HepG2 (cell line): Measurements from ENCODE around the gene BMP8A. TPM values are rescaled to one million over a fixed set of nuclear protein-coding genes. Genes with fewer than 3 reads are reported as not detected.

Source experiments
- ATAC-seq: fragments of 200-7000 bp; cut with Tn5 transposase; 3 replicates; pipeline ENCODE4 v1.9.1; 2020; ENCODE audit warnings: mild to moderate bottlenecking, moderate library complexity
- BruUV-seq: library from RNA; stranded (reverse); fragments of 400-500 nt; replicated peaks from 2 replicates; lab custom pipeline; 2021; lab: Mats Ljungman, UMichigan
- CTCF ChIA-PET: fragments of 300-600 bp; formaldehyde crosslinking; extraction: SDS; loops from one replicate; lab custom pipeline; 2021; ENCODE audit warnings: low total read pairs, inconsistent platforms, low intra/inter-chr PET ratio; lab: Yijun Ruan, JAX
- POLR2A ChIA-PET: fragments of 350-600 bp; sonication (Branson Sonifier 250); formaldehyde crosslinking; loops from one replicate; lab custom pipeline; 2020; ENCODE audit warnings: antibody characterized with exemption, inconsistent platforms; lab: Yijun Ruan, JAX
- DNase-seq: peaks from one replicate; pipeline ENCODE4 v3.0.0-alpha.2; 2015; ENCODE audit warnings: low spot score
- FAIRE-seq: peaks from 3 replicates; lab custom pipeline; 2011; peaks lifted over from hg19 to GRCh38; lab: Jason Lieb, UNC
- H2AFZ ChIP-seq: one replicate; pipeline ENCODE4 v1.6.1; 2011; ENCODE audit warnings: low read length, inconsistent platforms
- H3K27ac ChIP-seq: fragments of 300-600 bp; 3 replicates; pipeline ENCODE4 v1.8.0; 2011; ENCODE audit warnings: mixed run types, mild to moderate bottlenecking, mixed read lengths, low read length, inconsistent platforms; ENCODE audit not compliant: insufficient read depth; ENCODE audit errors: extremely low read length
- H3K27me3 ChIP-seq, 2 experiments: fragments of 200-600 bp in 1 of 2; 2 replicates in 1 of 2; 3 replicates in 1 of 2; pipeline versions ENCODE4 v1.6.0 to v1.8.0; 2011; ENCODE audit warnings: low read length in 2 of 2, mild to moderate bottlenecking in 2 of 2, moderate library complexity in 2 of 2, inconsistent platforms in 1 of 2; ENCODE audit not compliant: insufficient read depth in 2 of 2, control insufficient read depth in 1 of 2
- H3K36me3 ChIP-seq, 2 experiments: fragments of 200-600 bp in 1 of 2; replicated peaks in 1 of 2; 2 replicates in 1 of 2; 3 replicates in 1 of 2; pipeline versions ENCODE4 v1.5.1 to v1.8.0; 2011; ENCODE audit warnings: low read length in 2 of 2, inconsistent platforms in 1 of 2; ENCODE audit not compliant: insufficient read depth in 2 of 2, control insufficient read depth in 1 of 2
- H3K4me1 ChIP-seq: 2 replicates; pipeline ENCODE4 v1.5.1; 2012; ENCODE audit warnings: low read length, inconsistent platforms; ENCODE audit not compliant: insufficient read depth
- H3K4me2 ChIP-seq: 2 replicates; pipeline ENCODE4 v1.6.0; 2011; ENCODE audit warnings: low read depth, low read length, inconsistent platforms
- H3K4me3 ChIP-seq, 3 experiments: fragments of 200-600 bp in 1 of 3; sonication (generic), shearing (Covaris generic) in 1 of 3; replicated peaks in 1 of 3; 2 replicates each; pipeline ENCODE4 v1.5.1; 2011 to 2016; ENCODE audit warnings: low read length in 3 of 3, inconsistent platforms in 2 of 3, low read depth in 2 of 3, mild to moderate bottlenecking in 2 of 3, control low read depth in 1 of 3, mixed read lengths in 1 of 3; ENCODE audit not compliant: insufficient read depth in 1 of 3
- H3K79me2 ChIP-seq: one replicate; pipeline ENCODE4 v1.6.1; 2011; ENCODE audit warnings: low read length, inconsistent platforms; ENCODE audit not compliant: insufficient read depth
- H3K9ac ChIP-seq: 2 replicates; pipeline ENCODE4 v1.6.0; 2011; ENCODE audit warnings: mild to moderate bottlenecking, low read depth, low read length, inconsistent platforms; ENCODE audit not compliant: insufficient read depth
- H3K9me3 ChIP-seq: 2 replicates; pipeline ENCODE4 v1.5.1; 2012; ENCODE audit warnings: mild to moderate bottlenecking, low read length
- H4K20me1 ChIP-seq: 2 replicates; pipeline ENCODE4 v1.6.0; 2011; ENCODE audit warnings: inconsistent platforms, mild to moderate bottlenecking, low read length, moderate library complexity; ENCODE audit not compliant: insufficient read depth
- ELF1 ChIP-seq: sonication (generic); formaldehyde crosslinking; IDR thresholded peaks from 2 replicates; pipeline ENCODE4 v1.4.0; 2020; ENCODE audit warnings: missing genetic modification reagents
- HMGXB3 ChIP-seq: sonication (generic); formaldehyde crosslinking; IDR thresholded peaks from 2 replicates; pipeline ENCODE4 v1.4.0; 2020; ENCODE audit warnings: missing genetic modification reagents, borderline replicate concordance
- POLR2AphosphoS2 ChIP-seq: IDR thresholded peaks from 2 replicates; pipeline ENCODE4 v1.6.1; 2011; ENCODE audit warnings: low read depth, low read length, improper control_type of control experiment
- SMC3 ChIP-seq: IDR thresholded peaks from 2 replicates; pipeline ENCODE4 v1.6.1; 2011; ENCODE audit warnings: low read length, improper control_type of control experiment
- SRY ChIP-seq: sonication (generic); formaldehyde crosslinking; IDR thresholded peaks from 2 replicates; pipeline ENCODE4 v1.8.0; 2022; ENCODE audit warnings: mild to moderate bottlenecking, missing genetic modification reagents
- YY1 ChIP-seq: IDR thresholded peaks from 2 replicates; pipeline ENCODE4 v1.6.1; 2011; ENCODE audit warnings: low read length, low read depth, moderate library complexity, mild to moderate bottlenecking; ENCODE audit not compliant: insufficient read depth, insufficient replicate concordance
- ZFP62 ChIP-seq: sonication (generic); formaldehyde crosslinking; IDR thresholded peaks from 2 replicates; pipeline ENCODE4 v1.4.0; 2020; ENCODE audit warnings: missing genetic modification reagents
- ZNF160 ChIP-seq: sonication (generic); formaldehyde crosslinking; IDR thresholded peaks from 2 replicates; pipeline ENCODE4 v1.8.0; 2022; ENCODE audit warnings: mild to moderate bottlenecking, inconsistent platforms, missing genetic modification reagents
- ZNF550 ChIP-seq: sonication (generic); formaldehyde crosslinking; IDR thresholded peaks from 2 replicates; pipeline ENCODE4 v1.4.0; 2020; ENCODE audit warnings: mild to moderate bottlenecking, missing genetic modification reagents, borderline replicate concordance
- ZNF570 ChIP-seq: sonication (generic); formaldehyde crosslinking; IDR thresholded peaks from 2 replicates; pipeline ENCODE4 v1.4.0; 2020; ENCODE audit warnings: mild to moderate bottlenecking, missing genetic modification reagents, borderline replicate concordance
- ZNF616 ChIP-seq: sonication (generic); formaldehyde crosslinking; IDR thresholded peaks from 2 replicates; pipeline ENCODE4 v1.5.0; 2020; ENCODE audit warnings: low read depth, mild to moderate bottlenecking, missing genetic modification reagents
- ZNF710 ChIP-seq: sonication (generic); formaldehyde crosslinking; IDR thresholded peaks from 2 replicates; pipeline ENCODE4 v1.5.0; 2020; ENCODE audit warnings: mild to moderate bottlenecking, missing genetic modification reagents, borderline replicate concordance
- ZXDC ChIP-seq: sonication (generic); formaldehyde crosslinking; IDR thresholded peaks from 2 replicates; pipeline ENCODE4 v1.5.0; 2020; ENCODE audit warnings: mild to moderate bottlenecking, missing genetic modification reagents
- WGBS: methylation state at CpG from one replicate; pipeline ENCODE4 v1.1.6; 2017; ENCODE audit warnings: low lambda C conversion rate; 5-methylcytosine and 5-hydroxymethylcytosine counted together
- in situ Hi-C: cut with HindIII; loops from 2 replicates; pipeline ENCODE4 v1.10.0; 2017; ENCODE audit warnings: low pct_unique_long_range_greater_than_20kb; ENCODE audit not compliant: extremely low pct_ligation_motif_present
- intact Hi-C: fragments of 100-400 bp; cut with micrococcal nuclease; formaldehyde crosslinking; loops from one replicate; pipeline ENCODE4 v1.10.0; 2022; ENCODE audit not compliant: unreplicated experiment
- polyA plus RNA-seq, 8 experiments: library from polyadenylated mRNA; depleted of rRNA in 3 of 8; stranded (reverse) in 7 of 8; unstranded in 1 of 8; fragments of >200 nt; fragmentation: Illumina TruSeq in 4 of 8; extraction: Trizol in 4 of 8; gene quantifications; 2 replicates each; pipeline versions ENCODE4 v1.2.1 to v1.2.3, GENCODE V29; 2011 to 2016; ENCODE audit warnings: low read depth in 4 of 8, missing spikeins in 1 of 8, mixed read lengths in 1 of 8; ENCODE audit not compliant: insufficient read depth in 1 of 8
- total RNA-seq, 5 experiments: library from RNA; depleted of rRNA; stranded (reverse); fragments of >200 nt; fragmentation: Illumina TruSeq; extraction: Trizol; gene quantifications; 2 replicates each; pipeline ENCODE4 v1.2.3, GENCODE V29; 2016; ENCODE audit warnings: low read depth in 1 of 5
- TF ChIP-seq, protein P1 (sequence below): sonication (generic); formaldehyde crosslinking; IDR thresholded peaks from 2 replicates; pipeline ENCODE4 v1.4.0; 2020; ENCODE audit warnings: mild to moderate bottlenecking, missing genetic modification reagents

Gene BMP8A
- total and polyA plus RNA-seq, 2 of the 13 experiments (the other 11 are each of a cell fraction or from before 2014, with no cell fraction given) = 0.05 TPM; not detected in 1

DNA sequence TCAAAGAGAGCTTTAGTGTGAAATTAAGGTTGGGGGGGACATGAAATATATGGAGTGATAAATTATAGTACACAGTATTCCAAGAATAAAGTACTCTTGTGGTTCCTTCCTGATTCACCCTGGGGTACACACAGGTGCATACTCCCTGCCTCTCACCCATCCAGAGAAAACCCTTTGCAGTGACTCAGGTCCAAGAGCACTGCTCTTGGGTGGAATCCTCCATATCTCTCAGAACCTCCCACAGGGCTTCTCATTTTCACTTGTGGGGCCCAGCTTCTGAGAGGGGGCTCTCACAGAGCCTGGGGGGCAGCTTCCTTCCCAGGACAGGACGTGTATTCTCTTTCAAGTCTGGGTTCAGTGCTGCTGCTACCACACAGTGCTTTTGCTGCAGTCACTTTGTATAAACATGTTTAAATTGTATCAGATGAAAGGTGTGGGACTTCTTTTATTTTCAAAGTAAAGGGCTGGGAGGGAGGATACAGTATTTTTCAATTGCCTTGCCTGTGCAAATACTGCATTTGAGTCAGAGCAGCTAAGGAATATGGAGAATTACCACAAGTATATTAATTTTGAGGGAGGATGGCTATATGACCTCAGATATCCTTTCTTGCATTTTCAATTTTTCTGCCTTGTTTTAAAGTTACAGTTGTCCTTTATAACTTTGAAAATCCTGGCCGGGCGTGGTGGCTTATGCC, 24.9 kb upstream of the BMP8A start:
- Histone ChIP-seq H4K20me1 (no peaks in the 10 kb centered on the region), H3K27me3 (no peaks in the 10 kb centered on the region), H3K4me1 (no peaks in the 10 kb centered on the region), H3K9me3 (no peaks in the 10 kb centered on the region), H3K4me2 (no peak overlapping the region), H3K9ac (no peak overlapping the region), H2AFZ (no peak overlapping the region), H3K79me2 (no peaks in the 10 kb centered on the region), H3K36me3 (peaks cover 30 to 81% of the 10 kb centered on the region in 2 experiments), H3K4me3 (no peak overlapping the region), H3K27ac (no peak overlapping the region)
- intact Hi-C loops = loop anchor here (10.0 kb wide), 1 partner anchor 68 kb away; no protein-coding TSS in a partner anchor
- DNase-seq (no peak), ATAC-seq (no peak), FAIRE-seq (no peak)
- POLR2A ChIA-PET = no interaction called here
- in situ Hi-C loops = no loop called here
- WGBS = 100% methylated on average over 3 of the region's 3 CpGs
- no TSS peak for BruUV-seq
- CTCF ChIA-PET = no interaction called here
- TF ChIP-seq ELF1 = no peak
- TF ChIP-seq SMC3 = no peak
- no peak for TF ChIP-seq SRY (CRISPR knock-in tag)
- no peak for TF ChIP-seq YY1
- TF ChIP-seq ZNF550 (CRISPR knock-in tag) = no peak
- no peak for TF ChIP-seq ZXDC (CRISPR knock-in tag)
- TF ChIP-seq ZNF616 (CRISPR knock-in tag) = no peak
- TF ChIP-seq, protein P1, sequence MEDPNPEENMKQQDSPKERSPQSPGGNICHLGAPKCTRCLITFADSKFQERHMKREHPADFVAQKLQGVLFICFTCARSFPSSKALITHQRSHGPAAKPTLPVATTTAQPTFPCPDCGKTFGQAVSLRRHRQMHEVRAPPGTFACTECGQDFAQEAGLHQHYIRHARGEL (CRISPR knock-in tag) = no peak
- TF ChIP-seq ZNF160 (CRISPR knock-in tag) = no peak
- TF ChIP-seq ZFP62 (CRISPR knock-in tag) = no peak
- no peak for TF ChIP-seq POLR2AphosphoS2
- TF ChIP-seq ZNF570 (CRISPR knock-in tag) = no peak
- no peak for TF ChIP-seq ZNF710
- no peak for TF ChIP-seq HMGXB3 (CRISPR knock-in tag)
